Omental fat pad (tissue), 4 donors: ENCODE results near the gene ZNF668. TPM values are rescaled to one million over a fixed set of nuclear protein-coding genes. Genes with fewer than 3 reads are reported as not detected.

Experiments
- ATAC-seq: fragments of 150-250 bp; one replicate; pipeline ENCODE4 v1.9.1; 2016; ENCODE audit warnings: mild to moderate bottlenecking, moderate library complexity; ENCODE audit not compliant: low FRiP score
- DNase-seq: peaks from one replicate; pipeline ENCODE4 v3.0.0-alpha.2; 2019; ENCODE audit warnings: low spot score
- total RNA-seq, 4 donors: library from RNA; depleted of rRNA; stranded (reverse); fragments of >200 nt; gene quantifications; one replicate each; pipeline ENCODE4 v1.1.0, GENCODE V29; 2016
- TF ChIP-seq, protein P1 (sequence below), 3 donors: fragments of 450-650 bp; IDR thresholded peaks; one replicate each; pipeline ENCODE4 v1.5.1; 2016 to 2017; ENCODE audit warnings: antibody characterized with exemption in 3 of 3, mild to moderate bottlenecking in 3 of 3, moderate library complexity in 2 of 3

Gene ZNF668
- total RNA-seq, 4 donors from 2014 or later: 7.4 to 13.9 (median 10.8) TPM

DNA sequence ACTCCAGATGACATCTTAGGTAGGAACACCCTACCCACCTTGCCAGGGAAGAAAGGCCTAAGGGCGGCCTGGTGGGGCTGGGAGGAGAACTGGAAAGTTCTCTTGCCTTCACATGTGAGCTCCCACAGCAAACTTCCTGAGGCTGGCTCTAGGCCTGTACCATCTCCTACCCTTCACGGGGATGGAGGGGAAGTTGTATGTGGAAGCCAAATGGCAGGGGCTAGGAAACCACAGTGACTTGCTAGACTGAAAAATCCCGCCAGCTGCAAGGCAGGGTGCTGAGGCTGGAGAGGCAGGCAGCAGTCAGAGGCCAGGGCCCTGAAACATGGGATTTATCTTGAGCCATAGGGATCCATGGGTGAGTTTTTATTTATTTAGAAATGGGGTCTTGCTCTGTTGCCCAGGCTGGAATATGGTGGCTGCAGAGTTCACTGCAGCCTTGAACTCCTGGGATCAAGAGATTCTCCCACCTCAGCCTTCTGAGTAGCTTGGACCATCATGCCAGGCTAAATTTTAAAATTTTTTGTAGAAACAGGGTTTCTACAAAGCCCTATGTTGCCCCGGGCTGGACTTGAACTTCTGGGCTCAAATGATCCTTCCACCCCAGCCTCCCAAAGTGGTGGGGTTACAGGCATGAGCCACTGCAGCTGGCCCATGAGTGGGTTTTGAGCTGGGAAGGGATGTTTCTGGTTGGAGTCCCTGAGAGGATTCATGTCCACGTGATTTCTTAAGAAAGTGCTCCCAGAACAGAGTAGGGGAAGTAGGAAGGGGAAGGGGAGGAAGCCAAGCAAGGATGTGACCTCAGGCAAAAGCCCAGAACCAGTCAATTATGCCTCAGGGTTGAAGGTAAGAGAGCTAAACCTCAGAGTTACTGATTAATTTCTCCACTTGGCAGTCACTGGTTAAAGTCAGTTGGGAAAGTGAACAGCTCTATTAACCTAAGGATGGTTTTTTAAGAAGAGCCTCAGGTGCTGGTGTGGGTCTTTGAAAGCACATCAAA, 39.4 kb upstream of the ZNF668 start:
- TF ChIP-seq, protein P1, sequence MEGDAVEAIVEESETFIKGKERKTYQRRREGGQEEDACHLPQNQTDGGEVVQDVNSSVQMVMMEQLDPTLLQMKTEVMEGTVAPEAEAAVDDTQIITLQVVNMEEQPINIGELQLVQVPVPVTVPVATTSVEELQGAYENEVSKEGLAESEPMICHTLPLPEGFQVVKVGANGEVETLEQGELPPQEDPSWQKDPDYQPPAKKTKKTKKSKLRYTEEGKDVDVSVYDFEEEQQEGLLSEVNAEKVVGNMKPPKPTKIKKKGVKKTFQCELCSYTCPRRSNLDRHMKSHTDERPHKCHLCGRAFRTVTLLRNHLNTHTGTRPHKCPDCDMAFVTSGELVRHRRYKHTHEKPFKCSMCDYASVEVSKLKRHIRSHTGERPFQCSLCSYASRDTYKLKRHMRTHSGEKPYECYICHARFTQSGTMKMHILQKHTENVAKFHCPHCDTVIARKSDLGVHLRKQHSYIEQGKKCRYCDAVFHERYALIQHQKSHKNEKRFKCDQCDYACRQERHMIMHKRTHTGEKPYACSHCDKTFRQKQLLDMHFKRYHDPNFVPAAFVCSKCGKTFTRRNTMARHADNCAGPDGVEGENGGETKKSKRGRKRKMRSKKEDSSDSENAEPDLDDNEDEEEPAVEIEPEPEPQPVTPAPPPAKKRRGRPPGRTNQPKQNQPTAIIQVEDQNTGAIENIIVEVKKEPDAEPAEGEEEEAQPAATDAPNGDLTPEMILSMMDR (IDR thresholded peaks at IDR 0.05): no peak
- DNase-seq (no peak), ATAC-seq (no peak)

DNA sequence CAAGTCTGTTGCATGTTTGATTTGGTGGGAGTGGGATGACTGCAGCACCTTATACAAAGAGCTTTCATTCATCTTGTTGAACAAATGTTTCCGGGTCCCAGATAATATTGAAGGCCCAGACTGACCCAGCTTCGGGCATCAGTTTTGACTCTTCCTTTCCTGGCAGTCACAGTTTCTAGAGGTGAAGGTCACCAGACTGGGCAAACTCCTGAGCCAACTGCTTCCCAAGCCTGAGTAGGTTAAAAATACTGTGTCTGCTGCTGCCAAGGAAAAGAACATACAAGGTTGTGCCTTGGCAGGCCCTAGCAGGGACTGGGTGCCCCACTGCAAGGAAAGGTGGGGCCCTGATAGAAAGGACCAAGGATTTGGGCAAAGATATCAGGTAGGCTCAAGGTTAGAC, 38.7 kb upstream of the ZNF668 start:
- DNase-seq (no peak), ATAC-seq (no peak)
- TF ChIP-seq, protein P1 (IDR thresholded peaks at IDR 0.05): no peak

DNA sequence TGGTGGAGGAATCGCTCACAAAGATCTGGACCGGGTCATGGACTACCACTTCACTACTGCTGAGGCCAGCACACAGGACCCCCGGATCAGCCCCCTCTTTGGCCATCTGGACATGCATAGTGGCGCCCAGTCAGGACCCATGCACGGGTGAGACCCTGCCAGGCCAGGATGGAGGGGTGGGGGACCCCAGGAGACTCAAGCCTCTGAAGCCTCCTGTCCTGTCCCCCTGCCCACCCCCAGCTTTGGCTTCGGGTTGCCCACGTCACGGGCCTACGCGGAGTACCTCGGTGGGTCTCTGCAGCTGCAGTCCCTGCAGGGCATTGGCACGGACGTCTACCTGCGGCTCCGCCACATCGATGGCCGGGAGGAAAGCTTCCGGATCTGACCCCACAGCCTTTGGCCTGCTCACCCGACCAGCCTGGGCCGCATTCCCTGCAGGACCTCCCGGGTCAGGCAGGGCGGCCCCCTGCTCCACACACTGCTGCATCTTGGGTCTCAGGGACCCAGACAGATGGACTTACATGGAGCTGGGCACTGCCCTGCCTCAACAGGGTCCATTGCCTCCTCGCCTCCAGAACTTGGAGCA, 37.9 kb upstream of the ZNF668 start:
- DNase-seq (no peak), ATAC-seq (no peak)
- TF ChIP-seq, protein P1 (IDR thresholded peaks at IDR 0.05): no peak

DNA sequence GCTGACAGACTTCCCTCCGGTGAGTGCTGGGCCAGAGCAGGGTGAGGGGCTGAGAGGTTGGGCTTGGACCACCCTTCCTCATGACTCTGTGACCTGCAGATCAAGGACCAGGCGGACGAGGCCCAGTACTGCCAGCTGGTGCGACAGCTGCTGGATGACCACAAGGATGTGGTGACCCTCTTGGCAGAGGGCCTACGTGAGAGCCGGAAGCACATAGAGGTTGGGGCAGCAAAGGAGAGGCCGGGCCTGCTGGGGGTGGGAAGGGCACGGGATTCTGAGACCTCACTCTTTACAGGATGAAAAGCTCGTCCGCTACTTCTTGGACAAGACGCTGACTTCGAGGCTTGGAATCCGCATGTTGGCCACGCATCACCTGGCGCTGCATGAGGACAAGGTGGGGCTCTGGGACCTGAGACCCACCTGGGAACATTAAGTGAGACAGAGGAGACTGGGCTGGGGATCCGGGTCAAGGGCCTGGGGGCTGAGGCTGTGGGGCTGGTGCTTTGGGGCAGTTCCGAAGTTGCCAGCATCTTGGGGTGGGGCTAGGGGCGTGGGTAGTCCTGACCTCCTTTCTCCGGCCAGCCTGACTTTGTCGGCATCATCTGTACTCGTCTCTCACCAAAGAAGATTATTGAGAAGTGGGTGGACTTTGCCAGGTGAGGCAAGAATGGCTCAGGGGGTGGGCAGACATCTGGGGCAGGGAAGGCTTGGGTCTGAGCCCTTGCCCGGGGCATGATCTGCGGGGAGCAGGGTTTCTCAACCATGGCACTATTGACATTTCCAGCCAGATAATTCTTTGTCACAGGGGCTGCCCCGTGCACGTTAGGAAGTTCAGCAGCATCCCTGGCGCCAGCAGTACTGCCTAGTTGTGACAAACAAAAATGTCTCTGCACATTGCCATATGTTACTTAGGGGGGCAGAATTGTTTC, 36.3 kb upstream of the ZNF668 start:
- TF ChIP-seq, protein P1 (IDR thresholded peaks at IDR 0.05): no peak
- ATAC-seq (no peak), DNase-seq (no peak)

DNA sequence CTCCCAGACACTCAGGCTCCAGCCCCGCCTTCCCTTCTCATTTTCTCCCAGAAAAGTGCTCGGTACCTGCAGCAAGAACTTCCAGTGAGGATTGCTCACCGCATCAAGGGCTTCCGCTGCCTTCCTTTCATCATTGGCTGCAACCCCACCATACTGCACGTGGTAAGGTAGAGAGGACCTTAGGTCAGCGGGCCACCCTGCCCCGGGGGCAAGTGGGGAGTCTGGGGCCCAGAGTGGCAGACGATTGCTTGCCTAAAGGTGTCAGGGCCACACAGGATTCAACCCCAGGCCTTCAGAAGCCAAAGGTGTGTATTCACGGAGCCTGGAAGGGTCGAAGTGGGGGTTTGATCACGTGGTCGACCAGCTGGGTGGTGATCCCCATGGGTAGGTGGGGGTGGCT, 35.6 kb upstream of the ZNF668 start:
- ATAC-seq (no peak), DNase-seq (no peak)
- TF ChIP-seq, protein P1 (IDR thresholded peaks at IDR 0.05): no peak

DNA sequence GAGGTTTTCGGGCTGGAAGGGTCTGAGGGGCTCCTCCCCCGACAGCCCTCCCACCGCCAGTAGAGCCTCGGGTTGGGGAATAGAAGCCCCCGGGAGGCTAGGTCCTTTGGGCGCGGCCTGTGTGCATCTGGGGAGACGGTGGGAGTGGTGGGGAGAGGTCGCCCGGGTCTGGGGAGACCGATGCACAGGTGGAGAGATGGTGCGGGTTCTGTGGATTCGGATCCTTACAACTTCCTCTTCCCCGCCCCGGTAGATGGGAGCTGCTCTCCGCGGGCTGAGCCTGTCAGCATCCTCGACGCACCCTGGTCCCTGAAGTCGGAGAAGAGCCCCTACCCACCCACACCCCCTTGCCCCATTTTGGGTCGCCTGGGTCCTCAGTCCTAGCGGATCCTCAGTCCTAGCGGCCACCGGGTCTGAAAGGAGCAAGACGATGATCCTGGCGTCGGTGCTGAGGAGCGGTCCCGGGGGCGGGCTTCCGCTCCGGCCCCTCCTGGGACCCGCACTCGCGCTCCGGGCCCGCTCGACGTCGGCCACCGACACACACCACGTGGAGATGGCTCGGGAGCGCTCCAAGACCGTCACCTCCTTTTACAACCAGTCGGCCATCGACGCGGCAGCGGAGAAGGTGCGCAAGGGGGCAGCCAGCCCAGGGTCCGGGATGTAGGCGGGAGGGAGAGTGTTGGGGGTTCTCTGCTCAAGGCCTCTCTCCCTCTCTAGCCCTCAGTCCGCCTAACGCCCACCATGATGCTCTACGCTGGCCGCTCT, 34.9 kb upstream of the ZNF668 start:
- DNase-seq: no peak
- TF ChIP-seq, protein P1 (IDR thresholded peaks at IDR 0.05): no peak
- ATAC-seq: no peak
